GM12865 (cell line): Measurements from ENCODE around the gene EGR4.

Source experiments
- DNase-seq: peaks from one replicate; pipeline ENCODE4 v3.0.0; 2010; ENCODE audit warnings: low read depth
- H3K4me3 ChIP-seq: 2 replicates; pipeline ENCODE4 v1.5.1; 2011; ENCODE audit warnings: mild to moderate bottlenecking, low read depth, low read length, control low read depth
- CTCF ChIP-seq: IDR thresholded peaks from 2 replicates; pipeline ENCODE4 v1.5.1; 2011; ENCODE audit warnings: low read length, control low read depth, low read depth, inconsistent platforms; ENCODE audit not compliant: insufficient read depth; ENCODE audit errors: missing control alignments

EGR4 gene

GRCh38 chr2:73291093-73291460 is 2.3 kb downstream of the EGR4 start:
- peak; percentile 55 for DNase-seq
- no peak overlapping the region for H3K4me3 ChIP-seq
- no peak for TF ChIP-seq CTCF

- peak; percentile 79 for TF ChIP-seq CTCF
- DNase-seq = peak; percentile 71
- no peak overlapping the region for H3K4me3 ChIP-seq
These were observed 3.1 kb downstream of the EGR4 start for GRCh38 chr2:73290049-73290839.

- TF ChIP-seq CTCF = no peak
- no peak for DNase-seq
- no peak overlapping the region for H3K4me3 ChIP-seq
These were observed 4.0 kb downstream of the EGR4 start for GRCh38 chr2:73289304-73289703.

GRCh38 chr2:73286134-73286655 is 7.2 kb downstream of the EGR4 start:
- H3K4me3 ChIP-seq = no peak overlapping the region

GRCh38 chr2:73285159-73285739 is 8.1 kb downstream of the EGR4 start:
- DNase-seq = peak; percentile 82
- no peak for TF ChIP-seq CTCF
- peak overlapping the region; percentile 88 for H3K4me3 ChIP-seq

More at GRCh38 chr2:73286134-73286655, 7.2 kb downstream of the EGR4 start:
- no peak for TF ChIP-seq CTCF
- DNase-seq = no peak

- DNase-seq = peak; percentile 93
- TF ChIP-seq CTCF = no peak
- H3K4me3 ChIP-seq = peak within 1 kb of the TSS; percentile 88
These were observed 8.8 kb downstream of the EGR4 start, which contains the start of gene FBXO41 for GRCh38 chr2:73284296-73285158. Gene FBXO41, minus strand, starts transcription at chr2:73284478. Its CDS starts 14,848 bp downstream, at chr2:73269630.
